NCI-H2029 (cell line): ENCODE data around the gene SLC6A16.
"Not testable (repeated sequence)": the region's sequence is repeated elsewhere in the genome, so short reads cannot be mapped to it uniquely, and the experiment has no call there.

ENCODE experiments used
- DNase-seq: peaks from one replicate; lab custom pipeline; 2025; lab: John Stamatoyannopoulos, UW

SLC6A16 gene

GRCh38 chr19:49324801-49325576 is at the start of gene SLC6A16:
SLC6A16 (minus strand) TSS chr19:49325191; CDS start chr19:49311347, 13,844 bp downstream.
- DNase-seq: no peak

- DNase-seq: not testable (repeated sequence)
These were observed 48.2 kb upstream of the SLC6A16 start for GRCh38 chr19:49373174-49373573.

- no peak for DNase-seq
These were observed 46.2 kb upstream of the SLC6A16 start for GRCh38 chr19:49371184-49371583.

GRCh38 chr19:49368711-49369358 is 43.8 kb upstream of the SLC6A16 start:
- no peak for DNase-seq

GRCh38 chr19:49366110-49366509 is 41.1 kb upstream of the SLC6A16 start:
- no peak for DNase-seq

DNA sequence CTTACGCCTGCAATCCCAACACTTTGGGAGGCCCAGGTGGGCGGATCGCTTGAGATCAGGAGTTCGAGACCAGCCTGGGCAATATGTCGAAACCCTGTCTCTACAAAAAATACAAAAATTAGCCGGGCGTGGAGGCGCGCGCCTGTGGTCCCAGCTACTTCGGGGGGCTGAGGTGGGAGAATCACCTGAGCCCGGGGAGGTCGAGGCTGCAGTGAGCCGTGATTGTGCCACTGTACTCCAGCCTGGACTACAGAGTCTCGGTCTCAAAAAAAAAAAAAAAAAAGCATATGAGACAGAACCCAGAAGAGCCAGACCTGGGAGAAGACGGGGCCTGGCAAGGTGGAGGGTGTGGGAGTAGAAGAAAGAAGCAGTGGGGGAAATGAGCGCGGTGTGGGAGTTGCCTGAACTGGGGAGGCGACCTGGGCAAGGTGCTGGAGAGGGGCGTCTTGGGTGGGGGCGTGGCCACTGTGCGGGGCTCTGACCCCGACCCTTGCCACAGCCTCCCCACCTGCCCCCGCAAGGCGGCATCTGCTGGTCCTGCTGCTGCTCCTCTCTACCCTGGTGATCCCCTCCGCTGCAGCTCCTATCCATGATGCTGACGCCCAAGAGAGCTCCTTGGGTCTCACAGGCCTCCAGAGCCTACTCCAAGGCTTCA is 39.2 kb upstream of the SLC6A16 start:
- DNase-seq: no peak

DNA sequence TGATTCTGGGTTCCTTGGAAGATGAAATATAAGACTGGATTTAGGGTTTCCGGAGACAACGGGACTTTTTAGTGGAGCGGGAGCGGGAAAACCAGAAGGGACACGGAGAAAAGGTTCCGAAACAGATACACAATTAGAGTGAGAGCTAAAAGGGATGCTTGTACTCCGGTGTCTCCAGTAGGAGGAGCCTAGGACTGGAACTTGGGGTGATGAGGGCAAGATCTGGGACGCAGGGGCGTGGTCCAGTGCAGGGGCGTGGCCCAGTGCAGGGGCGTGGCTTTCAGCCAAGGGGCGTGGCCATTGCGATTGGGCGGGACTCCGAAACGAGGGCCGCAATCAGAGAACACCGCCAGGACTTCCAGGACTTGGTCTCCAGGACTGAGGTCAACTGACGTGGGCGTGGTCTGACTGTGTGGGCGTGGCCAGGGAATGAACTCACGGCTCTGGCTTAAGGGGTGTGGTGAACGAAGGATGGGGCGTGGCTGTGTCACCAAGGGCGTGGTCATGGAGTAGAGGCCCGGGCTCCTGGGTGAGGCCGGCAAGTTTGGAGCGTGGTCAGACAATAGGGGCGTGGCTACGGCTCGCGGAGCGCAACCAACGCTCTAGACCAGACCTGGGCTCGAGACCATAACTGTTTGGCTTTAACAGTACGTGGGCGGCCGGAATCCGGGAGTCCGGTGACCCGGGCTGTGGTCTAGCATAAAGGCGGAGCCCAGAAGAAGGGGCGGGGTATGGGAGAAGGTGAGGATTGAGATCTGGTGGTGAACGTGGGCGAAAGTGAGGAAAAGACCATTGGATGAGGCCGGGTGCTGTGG is 38.5 kb upstream of the SLC6A16 start, which contains the start of gene DKKL1:
Gene DKKL1 (plus strand): TSS at position 610 of the 815 bp plus-strand sequence. CDS start 122 bp downstream, at position 732.
- DNase-seq: peak; percentile 61

GRCh38 chr19:49362929-49363267 is 37.9 kb upstream of the SLC6A16 start:
- no peak for DNase-seq

GRCh38 chr19:49362048-49362928 is 37.3 kb upstream of the SLC6A16 start, which contains the start of gene TEAD2:
TEAD2 (minus strand) TSS chr19:49362416; CDS start chr19:49360075, 2,341 bp downstream.
- no peak for DNase-seq

- no peak for DNase-seq
These were observed 36.6 kb upstream of the SLC6A16 start for GRCh38 chr19:49361438-49362047.

- DNase-seq: no peak
These were observed 35.1 kb upstream of the SLC6A16 start for GRCh38 chr19:49359851-49360820.

GRCh38 chr19:49357186-49357585 is 32.2 kb upstream of the SLC6A16 start:
- no peak for DNase-seq

- no peak for DNase-seq
These were observed 31.4 kb upstream of the SLC6A16 start for GRCh38 chr19:49356382-49356781.

GRCh38 chr19:49355909-49356353 is 30.9 kb upstream of the SLC6A16 start:
- no peak for DNase-seq

DNA sequence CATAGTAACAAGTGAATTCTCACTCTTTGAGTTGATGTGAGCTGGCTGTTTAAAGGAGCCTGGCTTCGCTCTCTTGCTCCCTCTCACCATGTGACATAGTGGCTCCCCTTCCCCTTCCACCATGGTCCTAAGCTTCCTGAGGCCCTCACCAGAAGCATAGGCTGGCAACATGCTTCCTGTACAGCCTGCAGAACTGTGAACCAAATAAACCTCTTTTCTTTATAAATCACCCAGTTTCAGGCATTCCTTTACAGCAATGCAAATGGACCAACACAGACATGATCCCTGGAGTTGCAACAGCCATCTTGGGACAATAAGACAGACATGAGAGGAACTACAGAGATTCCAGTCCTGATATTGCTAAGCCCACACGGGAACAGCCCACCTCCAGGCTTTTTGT is 24.6 kb upstream of the SLC6A16 start:
- DNase-seq: no peak

DNA sequence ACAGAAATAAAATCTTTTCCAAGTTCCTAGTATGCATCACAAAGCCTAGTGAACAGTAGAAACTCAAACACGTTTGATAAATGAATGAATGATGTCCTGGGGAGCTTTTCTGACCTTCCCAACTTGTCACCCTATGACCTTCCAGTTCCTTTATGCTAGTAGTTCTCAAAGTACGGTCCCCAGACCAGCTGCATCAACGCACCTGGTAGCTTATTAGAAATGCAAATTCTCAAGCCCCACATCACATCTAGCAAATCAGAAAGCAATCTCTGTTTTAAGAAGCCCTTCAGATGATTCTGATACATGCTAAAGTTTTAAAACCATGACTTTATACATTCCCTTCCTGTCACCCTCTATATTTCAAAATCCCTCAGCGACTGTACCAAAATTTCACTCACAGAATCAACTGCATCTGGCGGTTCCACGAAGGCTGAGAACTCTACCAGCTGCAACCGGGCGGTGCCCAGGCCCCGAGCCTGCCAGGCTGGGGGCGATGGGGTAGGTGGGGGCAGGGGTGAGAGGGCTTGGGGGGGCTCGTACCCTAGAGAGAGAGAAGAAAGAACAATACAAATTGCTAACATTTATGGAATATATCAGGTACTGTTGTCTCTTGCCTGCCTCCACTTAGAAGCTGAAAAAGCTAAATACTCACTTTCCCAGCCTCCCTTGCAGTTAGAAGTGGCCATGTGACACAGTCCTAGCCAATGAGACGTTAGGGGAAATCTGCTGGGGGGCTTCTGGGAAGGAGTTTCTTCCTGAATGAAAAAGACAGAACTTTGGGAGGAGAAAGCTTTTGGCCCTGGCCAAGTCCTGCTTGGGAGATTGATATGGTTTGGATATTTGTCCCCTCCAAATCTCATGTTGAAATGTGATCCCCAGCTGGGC is 23.6 kb upstream of the SLC6A16 start:
- no peak for DNase-seq

GRCh38 chr19:49347835-49348234 is 22.8 kb upstream of the SLC6A16 start:
- DNase-seq: no peak

- no peak for DNase-seq
These were observed 22.2 kb upstream of the SLC6A16 start for GRCh38 chr19:49347191-49347590.
